CD14-positive monocyte (primary cell): Measurements from ENCODE around the gene GAP43. TPM values are rescaled to one million over a fixed set of nuclear protein-coding genes. Genes with fewer than 3 reads are reported as not detected.

ENCODE experiments used
- DNase-seq, 3 donors: peaks; one replicate each; pipeline ENCODE4 v3.0.0-alpha.2; 2011 to 2022
- H2AFZ ChIP-seq: 2 replicates; pipeline ENCODE4 v1.6.0; 2012; ENCODE audit warnings: mild to moderate bottlenecking, low read depth, low read length, inconsistent platforms; ENCODE audit not compliant: insufficient read depth, poor library complexity, severe bottlenecking
- H3K27ac ChIP-seq, 2 donors: 1 replicate in 1 of 2; 2 replicates in 1 of 2; pipeline ENCODE4 v1.5.1; 2012 to 2013; ENCODE audit warnings: low read length in 2 of 2, control low read depth in 1 of 2, inconsistent platforms in 1 of 2, low read depth in 1 of 2, mild to moderate bottlenecking in 1 of 2
- H3K27me3 ChIP-seq, 2 donors: one replicate each; pipeline versions ENCODE4 v1.6.0 to v1.6.1; 2011 to 2013; ENCODE audit warnings: low read length in 2 of 2; ENCODE audit not compliant: control insufficient read depth in 2 of 2, insufficient read depth in 2 of 2
- H3K36me3 ChIP-seq, 2 donors: replicated peaks in 1 of 2; 1 replicate in 1 of 2; 2 replicates in 1 of 2; pipeline versions ENCODE4 v1.5.1 to v1.6.1; 2012 to 2013; ENCODE audit warnings: low read length in 2 of 2, control low read depth in 1 of 2, inconsistent platforms in 1 of 2, mild to moderate bottlenecking in 1 of 2; ENCODE audit not compliant: insufficient read depth in 2 of 2, control insufficient read depth in 1 of 2
- H3K4me1 ChIP-seq, 2 donors: 1 replicate in 1 of 2; 2 replicates in 1 of 2; pipeline versions ENCODE4 v1.5.1 to v1.6.1; 2012 to 2013; ENCODE audit warnings: low read length in 2 of 2, control low read depth in 1 of 2, inconsistent platforms in 1 of 2, mild to moderate bottlenecking in 1 of 2, moderate library complexity in 1 of 2; ENCODE audit not compliant: insufficient read depth in 2 of 2, control insufficient read depth in 1 of 2
- H3K4me2 ChIP-seq: replicated peaks from 2 replicates; pipeline ENCODE3; 2012; ENCODE audit warnings: low read length, moderate library complexity, mild to moderate bottlenecking; ENCODE audit not compliant: poor library complexity, severe bottlenecking; ENCODE audit errors: extremely low read depth
- H3K4me3 ChIP-seq, 3 experiments: fragments of 200-600 bp in 1 of 3; sonication (generic) in 1 of 3; replicated peaks in 1 of 3; 1 replicate in 2 of 3; 2 replicates in 1 of 3; pipeline ENCODE4 v1.5.1; 2011 to 2013; ENCODE audit warnings: low read length in 3 of 3, mild to moderate bottlenecking in 3 of 3, control low read depth in 2 of 3, low read depth in 2 of 3, inconsistent platforms in 1 of 3, moderate library complexity in 1 of 3
- H3K79me2 ChIP-seq: 2 replicates; pipeline ENCODE4 v1.6.0; 2012; ENCODE audit warnings: mild to moderate bottlenecking, control low read depth, inconsistent platforms, low read length, moderate library complexity; ENCODE audit not compliant: insufficient read depth
- H3K9ac ChIP-seq: 2 replicates; pipeline ENCODE4 v1.6.0; 2017; ENCODE audit warnings: low read length, mild to moderate bottlenecking; ENCODE audit not compliant: insufficient read depth, poor library complexity, severe bottlenecking
- H3K9me3 ChIP-seq, 2 donors: replicated peaks in 1 of 2; 1 replicate in 1 of 2; 2 replicates in 1 of 2; pipeline versions ENCODE4 v1.5.1 to v1.6.1; 2012 to 2013; ENCODE audit warnings: low read length in 2 of 2, control low read depth in 1 of 2; ENCODE audit not compliant: control insufficient read depth in 1 of 2, insufficient read depth in 1 of 2
- H4K20me1 ChIP-seq: 2 replicates; pipeline ENCODE4 v1.6.0; 2012; ENCODE audit warnings: mild to moderate bottlenecking, low read length, control low read depth, moderate library complexity; ENCODE audit not compliant: insufficient read depth
- H3K27ac Mint-ChIP-seq, 7 donors: one replicate each; pipeline ENCODE4 v1.8.0; 2020; ENCODE audit warnings: mild to moderate bottlenecking in 7 of 7, mixed read lengths in 7 of 7, moderate library complexity in 6 of 7, inconsistent platforms in 2 of 7
- H3K27me3 Mint-ChIP-seq, 3 donors: one replicate each; pipeline ENCODE4 v1.8.0; 2021 to 2022; ENCODE audit warnings: low read depth in 3 of 3, mild to moderate bottlenecking in 3 of 3, mixed read lengths in 3 of 3, moderate library complexity in 3 of 3, inconsistent platforms in 1 of 3
- H3K36me3 Mint-ChIP-seq, 2 donors: one replicate each; pipeline ENCODE4 v1.8.0; 2020; ENCODE audit warnings: mixed read lengths in 2 of 2, inconsistent platforms in 1 of 2, mild to moderate bottlenecking in 1 of 2
- H3K4me1 Mint-ChIP-seq: one replicate; pipeline ENCODE4 v1.8.0; 2020; ENCODE audit warnings: mild to moderate bottlenecking, mixed read lengths
- H3K4me3 Mint-ChIP-seq, 2 donors: one replicate each; pipeline ENCODE4 v1.8.0; 2020; ENCODE audit warnings: mild to moderate bottlenecking in 2 of 2, mixed read lengths in 2 of 2, moderate library complexity in 1 of 2
- H3K9me3 Mint-ChIP-seq, 7 donors: one replicate each; pipeline ENCODE4 v1.8.0; 2020 to 2022; ENCODE audit warnings: mixed read lengths in 7 of 7, mild to moderate bottlenecking in 6 of 7, moderate library complexity in 6 of 7, inconsistent platforms in 2 of 7
- WGBS: methylation state at CpG from one replicate; pipeline ENCODE4 v1.1.5; 2013; ENCODE audit warnings: missing lambda C conversion rate; ENCODE audit not compliant: insufficient coverage; 5-methylcytosine and 5-hydroxymethylcytosine counted together
- intact Hi-C, 2 donors: fragments of 100-400 bp; cut with micrococcal nuclease; formaldehyde crosslinking; loops; one replicate each; pipeline versions ENCODE4 v1.15.0 to v1.15.1; 2023
- polyA plus RNA-seq, 3 donors: library from polyadenylated mRNA; depleted of rRNA in 1 of 3; unstranded in 2 of 3; stranded (reverse) in 1 of 3; fragments of 300-500 nt in 2 of 3; fragments of >200 nt in 1 of 3; fragmentation: Illumina TruSeq in 2 of 3; gene quantifications; 1 replicate in 2 of 3; 2 replicates in 1 of 3; pipeline ENCODE4 v1.2.3, GENCODE V29; 2012 to 2021
- TF ChIP-seq, protein P1 (sequence below): fragments of 200-600 bp; IDR thresholded peaks from one replicate; pipeline ENCODE4 v1.8.0; 2022; ENCODE audit warnings: antibody characterized with exemption, mild to moderate bottlenecking

The GAP43 gene
- polyA plus RNA-seq, 3 donors: not detected

DNA sequence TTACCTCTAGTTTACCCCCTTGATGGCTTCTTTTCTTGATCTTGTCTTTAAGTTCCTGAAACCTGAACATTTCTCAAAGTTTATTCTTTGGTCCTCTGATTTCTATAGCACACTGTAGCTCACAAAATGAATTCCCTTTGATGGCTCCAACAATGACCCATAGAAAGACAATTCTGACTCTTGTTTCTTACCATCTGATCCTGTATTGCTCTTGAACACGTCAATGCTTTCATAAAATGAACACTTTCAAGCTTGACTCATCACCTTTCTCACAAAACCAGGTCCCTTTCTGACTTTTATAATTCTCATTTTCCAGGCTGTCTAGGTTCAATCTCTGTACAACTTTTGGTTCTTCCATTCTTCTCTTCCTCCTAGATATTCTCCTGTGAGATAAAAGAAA lies 5.7 kb upstream of the GAP43 start:
- H3K36me3 Mint-ChIP-seq: no peaks in the 10 kb centered on the region
- H3K4me3 Mint-ChIP-seq: no peak overlapping the region
- Histone ChIP-seq H3K36me3 (no peaks in the 10 kb centered on the region), H3K79me2 (no peaks in the 10 kb centered on the region), H3K4me2 (no peak overlapping the region), H2AFZ (no peak overlapping the region), H3K9ac (no peak overlapping the region), H3K27ac (no peak overlapping the region), H3K27me3 (no peaks in the 10 kb centered on the region), H3K4me3 (no peak overlapping the region), H3K9me3 (peaks cover 0 to 2% of the 10 kb centered on the region in 2 donors), H4K20me1 (no peaks in the 10 kb centered on the region), H3K4me1 (no peaks in the 10 kb centered on the region)
- H3K4me1 Mint-ChIP-seq: no peaks in the 10 kb centered on the region
- H3K9me3 Mint-ChIP-seq: peaks cover 0 to 7% (median 0%) of the 10 kb centered on the region in 7 donors
- no peak for DNase-seq
- H3K27ac Mint-ChIP-seq: no peak overlapping the region
- TF ChIP-seq, protein P1, sequence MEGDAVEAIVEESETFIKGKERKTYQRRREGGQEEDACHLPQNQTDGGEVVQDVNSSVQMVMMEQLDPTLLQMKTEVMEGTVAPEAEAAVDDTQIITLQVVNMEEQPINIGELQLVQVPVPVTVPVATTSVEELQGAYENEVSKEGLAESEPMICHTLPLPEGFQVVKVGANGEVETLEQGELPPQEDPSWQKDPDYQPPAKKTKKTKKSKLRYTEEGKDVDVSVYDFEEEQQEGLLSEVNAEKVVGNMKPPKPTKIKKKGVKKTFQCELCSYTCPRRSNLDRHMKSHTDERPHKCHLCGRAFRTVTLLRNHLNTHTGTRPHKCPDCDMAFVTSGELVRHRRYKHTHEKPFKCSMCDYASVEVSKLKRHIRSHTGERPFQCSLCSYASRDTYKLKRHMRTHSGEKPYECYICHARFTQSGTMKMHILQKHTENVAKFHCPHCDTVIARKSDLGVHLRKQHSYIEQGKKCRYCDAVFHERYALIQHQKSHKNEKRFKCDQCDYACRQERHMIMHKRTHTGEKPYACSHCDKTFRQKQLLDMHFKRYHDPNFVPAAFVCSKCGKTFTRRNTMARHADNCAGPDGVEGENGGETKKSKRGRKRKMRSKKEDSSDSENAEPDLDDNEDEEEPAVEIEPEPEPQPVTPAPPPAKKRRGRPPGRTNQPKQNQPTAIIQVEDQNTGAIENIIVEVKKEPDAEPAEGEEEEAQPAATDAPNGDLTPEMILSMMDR: no peak
- intact Hi-C loops: no loop called here
- H3K27me3 Mint-ChIP-seq: peaks cover 0 to 6% (median 3%) of the 10 kb centered on the region in 3 donors
- 100% methylated on average over 1 of the region's 1 CpG for WGBS

DNA sequence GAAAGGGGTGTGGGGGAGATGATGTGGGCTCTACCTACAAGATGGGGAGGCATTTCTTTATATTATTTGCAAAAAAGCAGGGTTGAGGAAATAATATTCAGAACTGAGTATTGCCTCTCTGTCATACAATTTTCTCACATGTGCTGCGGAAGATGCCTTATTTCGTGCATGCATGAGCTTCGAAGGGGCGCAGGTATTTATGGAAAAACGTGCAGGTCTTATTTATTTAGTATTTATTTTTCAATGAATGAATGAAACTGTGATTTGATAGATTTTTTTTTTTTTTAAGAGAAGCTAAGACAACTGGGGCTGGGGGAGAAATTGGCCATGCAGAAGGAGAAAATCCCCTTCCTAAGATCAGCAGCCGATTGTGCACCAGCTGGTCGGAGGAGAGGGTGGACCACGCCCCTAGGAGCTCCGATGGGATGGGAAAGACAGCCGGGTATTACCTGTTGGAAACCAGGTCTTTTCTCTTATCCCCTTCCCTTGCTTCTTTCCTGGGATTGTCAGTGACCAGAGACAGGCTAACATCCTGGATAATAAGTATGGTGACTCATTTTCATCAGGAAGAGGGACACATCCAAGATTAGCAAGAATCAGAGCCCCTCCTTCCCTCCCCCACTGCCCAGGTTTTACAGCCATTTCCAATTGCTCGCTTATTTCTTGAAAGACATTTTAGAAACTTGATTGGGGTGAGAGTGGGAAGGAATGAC lies 875 bp downstream of the GAP43 start:
- peaks cover 0 to 7% (median 0%) of the 10 kb centered on the region in 7 donors for H3K9me3 Mint-ChIP-seq
- no peak for DNase-seq
- Histone ChIP-seq H3K4me1 (no peaks in the 10 kb centered on the region), H3K27me3 (peaks cover 20 to 26% of the 10 kb centered on the region in 2 donors), H3K36me3 (no peaks in the 10 kb centered on the region), H3K79me2 (no peaks in the 10 kb centered on the region), H3K27ac (no peak overlapping the region), H3K9ac (no peak overlapping the region), H3K4me3 (no peak overlapping the region), H3K4me2 (no peak overlapping the region), H3K9me3 (no peaks in the 10 kb centered on the region), H2AFZ (no peak overlapping the region), H4K20me1 (no peaks in the 10 kb centered on the region)
- H3K27me3 Mint-ChIP-seq: peaks cover 16 to 31% (median 19%) of the 10 kb centered on the region in 3 donors
- TF ChIP-seq, protein P1: no peak
- H3K4me3 Mint-ChIP-seq: peak overlapping the region in 1 of 2 donors; percentile 33
- H3K27ac Mint-ChIP-seq: no peak overlapping the region
- no peaks in the 10 kb centered on the region for H3K36me3 Mint-ChIP-seq
- intact Hi-C loops: no loop called here
- 0% methylated on average over 1 of the region's 11 CpGs for WGBS
- H3K4me1 Mint-ChIP-seq: no peaks in the 10 kb centered on the region
